DMS 273 (cell line): ENCODE data around the gene ABCF3.

Source experiments
- DNase-seq: peaks from one replicate; lab custom pipeline; 2025; ENCODE audit not compliant: unreplicated experiment; lab: John Stamatoyannopoulos, UW

The ABCF3 gene

DNA sequence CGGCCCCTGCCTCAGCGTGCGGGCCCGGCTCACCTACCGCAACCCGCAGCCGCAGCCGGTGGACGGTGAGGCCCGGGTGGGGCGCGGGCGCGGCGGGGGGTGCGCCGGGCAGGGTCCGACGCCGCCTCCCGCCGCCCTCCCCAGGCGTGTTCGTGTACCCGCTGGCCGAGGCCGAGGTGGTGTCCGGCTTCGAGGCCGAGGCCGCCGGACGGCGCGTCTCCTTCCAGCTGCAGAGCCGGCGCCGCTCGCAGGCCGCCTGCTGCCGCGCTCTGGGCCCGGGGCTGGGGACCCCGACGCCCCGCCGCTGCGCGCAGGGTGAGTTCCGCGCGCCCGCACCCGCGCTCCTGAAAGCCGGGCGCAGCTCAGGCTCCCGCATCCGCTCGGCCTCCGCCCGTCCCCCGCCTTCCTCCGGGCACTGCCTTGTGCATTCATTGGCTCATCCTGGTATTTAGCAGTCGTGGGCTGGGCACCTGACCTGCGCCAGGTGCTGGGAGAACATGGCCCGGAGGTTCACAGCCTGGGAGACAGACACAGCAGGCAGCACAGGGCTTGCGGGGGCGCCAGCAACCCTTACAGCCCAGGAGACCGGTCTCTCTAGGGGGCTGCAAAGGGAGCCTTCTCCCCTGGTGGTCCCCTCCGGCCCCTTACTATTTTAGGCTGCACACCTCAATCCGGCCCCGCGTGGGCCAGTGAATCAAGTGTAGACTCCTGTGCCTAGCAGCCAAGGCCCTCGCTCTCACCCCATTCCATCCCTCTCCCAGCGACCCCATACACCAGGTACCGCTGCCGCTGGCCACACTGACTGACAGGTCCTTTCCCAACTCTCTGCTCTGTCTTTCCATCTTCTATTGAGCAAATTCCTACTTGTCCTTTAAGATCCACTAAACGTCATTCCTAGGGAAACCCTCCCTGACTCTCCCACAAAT lies 44.9 kb downstream of the ABCF3 start:
- DNase-seq = no peak

DNA sequence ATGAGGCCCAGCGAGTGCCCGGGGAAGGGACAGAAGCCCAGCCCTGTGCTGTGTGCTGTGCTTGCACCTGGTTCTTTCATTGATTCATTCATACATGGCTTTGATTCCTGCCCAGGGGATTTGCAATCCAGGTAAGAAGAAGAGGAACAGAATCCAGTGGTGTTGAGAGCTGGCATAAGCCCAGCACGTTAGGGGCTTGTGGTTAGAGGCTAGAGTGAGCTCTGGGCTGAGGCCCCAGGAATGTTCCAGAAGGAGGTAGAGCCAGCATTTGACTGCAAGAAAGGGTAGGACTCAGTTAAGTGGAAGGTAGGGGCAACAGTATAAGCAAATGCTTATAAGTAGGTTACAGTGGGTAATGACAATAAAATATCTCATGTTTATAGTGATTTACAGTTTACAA lies 45.7 kb downstream of the ABCF3 start:
- no peak for DNase-seq

DNA sequence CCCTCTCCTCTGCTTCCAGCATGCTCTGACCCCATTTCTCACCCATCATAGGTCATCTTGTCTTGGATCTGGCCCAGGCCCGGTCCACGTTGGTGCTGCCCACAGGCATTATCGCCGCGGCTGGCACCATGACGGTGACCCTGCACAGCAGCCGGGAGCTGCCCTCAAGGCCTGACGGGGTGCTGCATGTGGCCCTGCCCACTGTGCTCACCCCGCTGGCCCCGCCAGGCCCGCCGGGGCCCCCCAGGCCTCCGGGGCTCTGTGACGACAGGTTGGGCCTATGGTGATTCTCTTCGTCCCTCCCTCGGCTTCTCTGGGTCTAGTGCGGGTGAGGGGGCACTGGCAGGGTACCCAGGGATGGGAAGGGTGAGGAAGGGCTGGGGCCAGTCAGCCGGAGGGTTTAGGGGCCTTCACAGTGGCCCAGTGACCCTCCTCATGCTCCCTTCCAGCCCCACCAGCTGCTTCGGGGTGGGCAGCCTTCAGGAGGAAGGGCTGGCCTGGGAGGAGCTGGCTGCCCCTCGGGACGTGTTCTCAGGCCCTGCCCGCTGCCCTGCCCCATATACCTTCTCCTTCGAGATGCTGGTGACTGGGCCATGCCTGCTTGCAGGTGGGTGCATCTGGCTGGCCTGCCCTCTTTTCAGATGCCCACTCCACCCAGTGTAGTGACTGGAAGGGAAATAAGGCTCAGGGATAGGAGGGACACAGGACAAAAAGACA lies 47.3 kb downstream of the ABCF3 start:
- DNase-seq = no peak

DNA sequence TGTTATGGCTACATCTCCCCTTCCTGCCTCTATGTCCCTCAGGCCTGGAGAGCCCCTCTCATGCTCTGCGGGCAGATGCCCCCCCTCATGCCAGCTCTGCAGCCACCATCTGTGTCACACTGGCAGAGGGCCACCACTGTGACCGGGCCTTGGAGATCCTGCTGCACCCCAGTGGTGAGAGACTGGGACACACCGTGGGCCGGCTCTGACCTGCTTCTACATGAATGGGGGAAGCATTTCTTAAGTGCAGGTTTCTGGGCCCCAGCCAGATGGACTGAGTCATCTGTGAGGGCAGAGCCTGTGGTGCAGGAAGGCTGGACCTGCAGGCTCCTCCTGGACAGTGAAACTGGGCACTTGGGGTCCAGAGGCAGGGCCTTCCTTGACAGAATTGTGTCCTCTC lies 48.2 kb downstream of the ABCF3 start:
- DNase-seq = peak; percentile 82

DNA sequence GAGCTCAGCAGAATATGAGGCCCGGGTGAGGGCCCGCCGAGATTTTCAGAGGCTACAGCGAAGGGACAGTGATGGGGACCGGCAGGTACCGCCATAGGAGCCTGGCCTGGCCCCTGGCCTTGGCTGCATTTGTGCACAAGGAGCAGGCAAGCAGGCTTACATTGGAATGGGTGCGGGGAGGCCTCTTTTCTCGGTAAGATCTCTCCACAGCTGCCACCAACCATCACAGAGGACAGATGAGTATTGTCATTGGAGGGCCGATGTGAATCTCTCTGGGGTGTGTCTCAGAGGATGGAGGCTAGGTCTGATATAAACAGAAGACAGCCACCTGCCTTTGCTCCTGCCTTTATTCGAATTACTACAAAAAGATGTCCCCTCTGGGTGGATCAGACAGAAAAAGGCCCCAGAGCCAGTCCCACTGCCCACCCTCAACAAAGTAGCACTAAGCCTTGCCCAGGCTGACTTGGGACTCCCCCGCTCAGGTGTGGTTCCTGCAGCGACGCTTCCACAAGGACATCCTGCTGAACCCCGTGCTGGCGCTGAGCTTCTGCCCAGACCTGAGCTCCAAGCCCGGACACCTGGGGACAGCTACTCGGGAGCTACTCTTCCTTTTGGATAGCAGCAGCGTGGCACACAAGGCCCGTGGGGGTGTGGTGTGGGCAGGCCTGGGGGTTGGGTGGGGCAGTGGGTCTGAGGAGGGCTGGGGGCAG lies 48.8 kb downstream of the ABCF3 start:
- DNase-seq = no peak

DNA sequence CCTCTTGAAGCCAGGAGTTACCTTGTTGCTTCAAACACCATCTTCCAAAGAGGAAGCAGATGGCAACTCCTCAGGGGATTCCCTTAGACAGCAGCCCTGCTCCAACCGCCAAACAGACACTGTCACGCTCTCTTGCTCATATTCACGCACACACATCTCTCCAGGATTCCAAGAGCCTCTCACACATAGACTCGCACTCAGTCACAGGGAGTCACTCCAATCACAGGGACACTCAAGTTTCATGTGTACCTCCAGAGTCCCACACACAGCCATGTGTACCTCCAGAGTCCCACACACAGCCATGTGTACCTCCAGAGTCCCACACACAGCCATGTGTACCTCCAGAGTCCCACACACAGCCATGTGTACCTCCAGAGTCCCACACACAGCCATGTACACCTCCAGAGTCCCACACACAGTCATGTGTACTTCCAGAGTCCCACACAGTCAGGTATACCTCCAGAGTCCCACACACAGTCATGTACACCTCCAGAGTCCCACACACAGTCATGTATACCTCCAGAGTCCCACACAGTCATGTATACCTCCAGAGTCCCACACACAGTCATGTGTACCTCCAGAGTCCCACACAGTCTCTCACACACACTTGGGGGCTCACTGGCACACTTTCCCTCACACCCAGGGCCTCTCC lies 49.5 kb downstream of the ABCF3 start:
- DNase-seq = peak; percentile 89

DNA sequence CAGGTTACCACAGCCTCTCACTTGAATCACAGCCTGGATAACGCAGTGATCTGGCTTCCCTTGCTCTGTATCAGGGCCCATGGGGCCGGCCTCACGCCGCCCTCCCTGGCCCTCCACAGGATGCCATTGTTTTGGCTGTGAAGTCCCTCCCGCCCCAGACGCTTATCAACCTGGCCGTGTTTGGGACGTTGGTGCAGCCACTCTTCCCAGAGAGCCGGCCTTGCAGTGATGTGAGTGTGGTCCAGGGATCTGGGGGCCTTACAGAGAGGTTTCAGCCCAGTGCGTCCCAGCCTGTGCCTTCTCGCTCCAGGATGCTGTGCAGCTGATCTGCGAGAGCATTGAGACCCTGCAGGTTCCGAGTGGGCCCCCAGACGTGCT lies 50.0 kb downstream of the ABCF3 start:
- no peak for DNase-seq

DNA sequence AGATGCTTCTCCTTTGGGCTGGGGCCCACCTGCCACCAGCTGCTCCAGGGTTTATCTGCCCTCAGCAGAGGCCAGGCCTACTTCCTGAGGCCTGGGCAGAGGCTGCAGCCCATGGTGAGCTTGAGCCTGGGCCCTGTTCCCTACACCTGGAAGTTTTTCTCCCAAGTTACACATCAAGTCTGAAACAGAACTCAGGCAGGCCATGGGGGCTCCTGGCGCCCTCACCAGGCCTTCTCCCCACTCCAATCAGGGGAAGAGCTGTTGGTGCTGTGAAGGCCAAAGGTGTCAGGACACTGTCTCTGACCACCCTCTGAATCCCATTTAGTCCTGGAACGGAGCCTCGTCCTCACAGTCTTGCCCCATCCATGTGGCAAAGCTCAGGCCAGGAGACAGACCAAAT lies 50.6 kb downstream of the ABCF3 start:
- peak; percentile 59 for DNase-seq

DNA sequence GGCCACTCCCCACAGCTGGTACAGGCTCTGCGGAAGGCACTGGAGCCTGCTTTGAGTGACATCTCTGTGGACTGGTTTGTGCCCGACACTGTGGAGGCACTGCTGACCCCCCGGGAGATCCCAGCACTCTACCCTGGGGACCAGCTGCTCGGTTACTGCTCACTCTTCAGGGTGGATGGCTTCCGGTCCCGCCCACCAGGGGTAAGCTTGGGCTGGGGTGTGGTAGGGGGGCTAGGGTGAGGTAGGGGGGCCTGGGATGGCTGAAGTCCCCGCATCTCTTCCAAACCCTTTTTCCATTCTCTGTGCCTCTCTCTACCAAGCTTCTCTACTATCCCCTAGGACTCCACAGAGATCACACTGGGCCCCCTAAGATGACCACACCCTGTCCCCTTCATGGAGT lies 51.2 kb downstream of the ABCF3 start:
- DNase-seq = no peak

DNA sequence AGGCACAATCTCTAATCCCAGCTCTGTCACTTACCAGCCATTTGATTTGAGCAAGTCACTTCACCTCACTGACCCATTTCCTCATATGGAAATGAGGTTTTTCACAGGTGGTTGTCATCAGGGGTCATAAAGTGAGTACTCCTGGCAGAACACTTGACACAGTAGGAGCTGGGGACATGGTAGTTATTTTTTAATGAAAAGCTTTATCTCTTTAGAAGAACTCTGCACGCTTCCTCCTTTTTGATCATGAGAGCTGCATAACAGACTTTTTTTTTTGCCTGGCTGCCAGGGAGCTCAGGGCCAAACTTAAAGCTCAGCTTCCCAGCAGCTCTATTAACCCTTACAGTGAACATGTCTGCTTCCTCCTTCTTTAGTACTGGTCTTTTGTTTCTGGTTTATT lies 51.8 kb downstream of the ABCF3 start:
- no peak for DNase-seq

DNA sequence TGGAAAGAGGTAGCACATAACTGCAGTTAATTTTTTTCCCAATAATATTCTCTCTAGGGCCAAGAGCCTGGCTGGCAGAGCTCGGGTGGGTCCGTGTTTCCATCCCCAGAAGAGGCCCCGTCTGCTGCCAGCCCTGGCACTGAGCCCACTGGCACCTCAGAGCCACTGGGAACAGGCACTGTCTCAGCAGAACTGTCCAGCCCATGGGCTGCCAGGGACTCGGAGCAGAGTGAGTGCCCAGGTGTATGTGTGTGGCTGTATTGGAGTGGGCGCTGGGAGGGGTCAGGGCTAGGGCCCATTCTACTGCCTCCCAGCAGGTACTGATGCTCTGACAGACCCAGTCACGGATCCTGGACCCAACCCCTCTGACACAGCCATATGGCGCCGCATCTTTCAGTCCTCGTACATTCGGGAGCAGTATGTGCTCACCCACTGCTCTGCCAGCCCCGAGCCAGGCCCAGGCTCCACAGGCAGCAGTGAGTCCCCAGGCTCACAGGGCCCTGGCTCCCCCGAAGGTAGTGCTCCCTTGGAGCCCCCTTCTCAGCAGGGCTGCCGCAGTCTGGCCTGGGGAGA lies 52.3 kb downstream of the ABCF3 start:
- peak; percentile 63 for DNase-seq

DNA sequence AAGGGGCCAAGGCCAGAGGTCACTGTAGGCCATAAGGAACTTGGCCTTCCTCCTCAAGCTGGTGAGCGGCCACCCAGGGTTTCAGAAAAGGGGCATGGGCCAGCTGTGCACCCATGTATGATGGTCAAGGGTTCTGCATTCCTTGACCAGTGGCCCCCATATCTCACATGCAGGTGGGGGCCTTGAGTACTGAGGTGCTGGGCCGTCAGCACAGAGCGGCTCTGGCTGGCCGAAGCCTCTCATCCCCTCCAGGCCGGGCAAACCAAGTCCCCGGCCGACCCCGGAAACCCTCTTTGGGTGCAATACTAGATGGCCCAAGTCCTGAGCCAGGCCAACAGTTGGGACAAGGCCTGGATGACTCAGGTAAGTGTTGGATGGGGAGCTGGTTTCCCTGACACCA lies 53.2 kb downstream of the ABCF3 start:
- no peak for DNase-seq

DNA sequence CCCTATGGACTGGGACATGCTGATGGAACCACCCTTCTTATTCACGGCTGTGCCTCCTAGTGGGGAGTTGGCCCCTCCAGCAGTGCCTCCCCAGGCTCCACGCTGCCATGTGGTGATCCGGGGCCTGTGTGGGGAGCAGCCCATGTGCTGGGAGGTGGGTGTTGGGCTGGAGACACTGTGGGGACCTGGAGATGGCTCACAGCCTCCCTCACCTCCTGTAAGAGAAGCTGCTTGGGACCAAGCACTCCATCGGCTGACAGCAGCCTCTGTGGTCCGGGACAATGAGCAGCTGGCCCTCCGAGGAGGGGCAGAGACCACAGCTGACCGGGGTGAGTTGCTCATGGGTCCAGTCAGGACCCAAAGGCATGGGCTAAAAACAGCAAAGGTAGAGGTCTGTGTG lies 53.7 kb downstream of the ABCF3 start:
- no peak for DNase-seq

DNA sequence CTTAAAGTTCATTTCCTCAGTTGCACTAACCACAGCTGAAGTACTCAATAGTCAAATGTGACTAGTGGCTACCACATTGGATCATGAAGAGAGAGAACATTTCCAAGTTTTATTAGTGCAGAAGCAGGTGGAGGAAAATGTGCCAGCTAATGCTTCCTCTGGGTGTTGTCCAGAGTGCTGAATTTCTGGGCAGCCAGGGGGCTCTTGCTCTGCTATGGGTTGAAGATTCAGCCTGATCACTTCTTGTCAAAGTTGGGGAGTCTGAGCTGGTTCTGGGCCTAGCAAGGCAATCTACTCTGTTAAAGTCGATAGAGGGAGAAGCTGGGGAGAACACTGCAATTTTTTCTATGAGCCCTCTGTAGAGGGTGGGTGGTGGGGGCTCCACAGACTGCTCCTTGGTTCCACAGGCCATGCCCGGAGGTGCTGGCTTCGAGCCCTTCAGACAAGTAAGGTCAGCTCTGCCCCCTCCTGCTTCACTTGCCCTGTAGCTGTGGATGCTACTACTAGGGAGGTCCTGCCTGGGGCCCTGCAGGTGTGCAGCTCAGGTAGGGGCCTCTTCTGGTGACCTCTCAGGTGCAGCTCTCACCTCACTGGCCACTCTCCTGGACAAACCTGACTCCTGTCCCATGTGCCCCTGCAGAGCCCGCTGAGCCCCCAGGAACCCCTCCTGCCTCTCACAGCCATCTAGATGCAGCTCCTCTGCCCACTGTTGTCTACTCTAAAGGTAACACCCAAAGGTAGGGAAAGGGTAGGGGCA lies 54.6 kb downstream of the ABCF3 start:
- DNase-seq = peak; percentile 71

DNA sequence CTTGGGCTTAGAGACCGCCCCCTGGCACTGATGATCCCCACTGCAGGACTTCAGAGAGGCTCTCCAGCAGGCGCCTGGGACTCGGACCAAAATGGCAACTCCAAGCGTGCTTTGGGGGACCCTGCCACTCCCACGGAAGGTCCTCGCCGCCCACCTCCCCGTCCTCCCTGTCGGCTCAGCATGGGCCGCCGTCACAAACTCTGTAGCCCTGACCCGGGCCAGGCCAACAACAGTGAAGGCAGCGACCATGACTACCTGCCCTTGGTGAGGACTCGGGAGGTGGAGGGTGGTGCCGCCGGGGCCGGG lies 55.1 kb downstream of the ABCF3 start:
- DNase-seq = no peak

DNA sequence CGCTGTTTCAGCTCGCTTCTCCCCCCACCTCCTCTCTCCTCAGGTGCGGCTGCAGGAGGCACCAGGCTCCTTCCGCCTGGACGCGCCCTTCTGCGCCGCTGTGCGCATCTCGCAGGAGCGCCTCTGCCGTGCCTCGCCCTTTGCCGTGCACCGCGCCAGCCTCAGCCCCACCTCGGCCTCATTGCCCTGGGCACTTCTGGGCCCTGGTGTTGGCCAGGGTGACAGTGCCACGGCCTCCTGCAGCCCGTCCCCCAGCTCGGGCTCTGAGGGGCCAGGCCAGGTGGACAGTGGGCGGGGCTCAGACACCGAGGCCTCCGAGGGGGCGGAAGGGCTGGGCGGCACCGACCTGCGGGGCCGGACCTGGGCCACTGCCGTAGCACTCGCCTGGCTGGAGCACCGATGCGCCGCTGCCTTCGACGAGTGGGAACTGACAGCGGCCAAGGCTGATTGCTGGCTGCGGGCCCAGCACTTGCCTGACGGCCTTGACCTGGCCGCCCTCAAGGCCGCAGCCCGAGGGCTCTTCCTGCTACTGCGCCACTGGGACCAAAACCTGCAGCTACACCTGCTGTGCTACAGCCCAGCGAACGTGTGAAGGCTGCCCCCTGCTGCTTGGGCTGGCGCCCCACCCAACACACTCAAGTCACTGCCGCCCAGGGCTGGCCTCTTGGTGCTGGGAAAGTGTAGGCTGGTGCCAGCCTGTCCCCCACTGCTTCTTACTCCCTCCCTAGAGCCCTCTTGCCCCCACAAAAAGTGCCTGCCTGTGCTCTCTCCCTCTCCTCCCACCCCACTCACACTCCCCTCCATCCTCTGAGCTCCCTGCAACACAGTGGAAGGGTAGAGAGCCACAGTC lies 55.7 kb downstream of the ABCF3 start:
- peak; percentile 85 for DNase-seq

DNA sequence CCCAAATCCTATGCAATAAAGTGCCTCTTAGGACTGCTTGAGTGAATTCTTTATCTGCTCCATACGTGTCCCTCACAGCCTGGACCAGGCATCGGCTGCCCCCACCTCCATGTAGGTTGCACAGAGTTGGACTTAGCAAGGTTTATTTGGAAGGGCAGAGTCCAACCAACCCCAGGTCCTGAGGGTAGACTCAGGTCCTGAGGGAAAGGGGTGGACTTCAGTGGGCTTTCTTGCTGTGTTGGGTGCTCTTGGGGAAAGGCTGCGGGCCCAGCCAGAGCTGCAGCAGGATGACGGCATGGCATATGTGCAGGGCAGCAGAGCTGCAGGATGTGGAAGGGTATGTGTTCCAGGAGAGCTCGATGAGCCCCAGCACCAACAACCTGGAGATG lies 56.3 kb downstream of the ABCF3 start:
- DNase-seq = no peak
